Measurements from ENCODE around the gene P3H2.

GRCh38 chr3:190076601-190077394 is 43.9 kb downstream of the P3H2 start:
- TF ChIP-seq, protein P1, sequence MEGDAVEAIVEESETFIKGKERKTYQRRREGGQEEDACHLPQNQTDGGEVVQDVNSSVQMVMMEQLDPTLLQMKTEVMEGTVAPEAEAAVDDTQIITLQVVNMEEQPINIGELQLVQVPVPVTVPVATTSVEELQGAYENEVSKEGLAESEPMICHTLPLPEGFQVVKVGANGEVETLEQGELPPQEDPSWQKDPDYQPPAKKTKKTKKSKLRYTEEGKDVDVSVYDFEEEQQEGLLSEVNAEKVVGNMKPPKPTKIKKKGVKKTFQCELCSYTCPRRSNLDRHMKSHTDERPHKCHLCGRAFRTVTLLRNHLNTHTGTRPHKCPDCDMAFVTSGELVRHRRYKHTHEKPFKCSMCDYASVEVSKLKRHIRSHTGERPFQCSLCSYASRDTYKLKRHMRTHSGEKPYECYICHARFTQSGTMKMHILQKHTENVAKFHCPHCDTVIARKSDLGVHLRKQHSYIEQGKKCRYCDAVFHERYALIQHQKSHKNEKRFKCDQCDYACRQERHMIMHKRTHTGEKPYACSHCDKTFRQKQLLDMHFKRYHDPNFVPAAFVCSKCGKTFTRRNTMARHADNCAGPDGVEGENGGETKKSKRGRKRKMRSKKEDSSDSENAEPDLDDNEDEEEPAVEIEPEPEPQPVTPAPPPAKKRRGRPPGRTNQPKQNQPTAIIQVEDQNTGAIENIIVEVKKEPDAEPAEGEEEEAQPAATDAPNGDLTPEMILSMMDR (IDR thresholded peaks at IDR 0.05 in 2 of 3, conservative IDR thresholded peaks at IDR 0.05 in 1 of 3; ENCODE audit: insufficient read depth in 2 of 3, low read depth in 1 of 3, low read length in 3 of 3), result no peak
- no peak for TF ChIP-seq MYC (IDR thresholded peaks at IDR 0.05; ENCODE audit: low read depth, low read length)
- no peak for TF ChIP-seq MYC (CRISPR knock-in tag; IDR thresholded peaks at IDR 0.05; ENCODE audit: borderline replicate concordance, low read depth)
- no peak for TF ChIP-seq ZFP1 (CRISPR knock-in tag; IDR thresholded peaks at IDR 0.05)
- TF ChIP-seq NEUROD1 (IDR thresholded peaks at IDR 0.05; ENCODE audit: borderline replicate concordance, low read depth, low read length, partially characterized antibody), result no peak
- TF ChIP-seq ZNF24 (IDR thresholded peaks at IDR 0.05), result no peak
- TF ChIP-seq ZKSCAN1 (IDR thresholded peaks at IDR 0.05; ENCODE audit: low read depth, low read length), result no peak
- no peak for TF ChIP-seq KDM1A (IDR thresholded peaks at IDR 0.05)
- no peak for TF ChIP-seq ZNF445 (CRISPR knock-in tag; IDR thresholded peaks at IDR 0.05; ENCODE audit: low read depth)
